ENCODE results near the gene CPN1.

GRCh38 chr10:100101192-100102076 lies 19.8 kb upstream of the CPN1 start:
- no peak for TF ChIP-seq USF2 (CRISPR knock-in tag; IDR thresholded peaks at IDR 0.05)
- TF ChIP-seq SIN3A (IDR thresholded peaks at IDR 0.05; ENCODE audit: borderline replicate concordance in 2 of 2, control insufficient read depth in 1 of 2, low read depth in 2 of 2, low read length in 2 of 2), result no peak
- no peak for TF ChIP-seq ZNF140 (CRISPR knock-in tag; IDR thresholded peaks at IDR 0.05)
- TF ChIP-seq POLR2A (conservative IDR thresholded peaks at IDR 0.05), result no peak
- no peak for TF ChIP-seq NFYB (IDR thresholded peaks at IDR 0.05; ENCODE audit: extremely low read depth, insufficient read length)
- TF ChIP-seq ZNF583 (CRISPR knock-in tag; IDR thresholded peaks at IDR 0.05), result no peak
- no peak for TF ChIP-seq PREB (CRISPR knock-in tag; IDR thresholded peaks at IDR 0.05)
- TF ChIP-seq RFX5 (IDR thresholded peaks at IDR 0.05; ENCODE audit: low read depth, low read length), result no peak

All from K562 (cell line).